ENCODE measurements around the gene TMEM253.

DNA sequence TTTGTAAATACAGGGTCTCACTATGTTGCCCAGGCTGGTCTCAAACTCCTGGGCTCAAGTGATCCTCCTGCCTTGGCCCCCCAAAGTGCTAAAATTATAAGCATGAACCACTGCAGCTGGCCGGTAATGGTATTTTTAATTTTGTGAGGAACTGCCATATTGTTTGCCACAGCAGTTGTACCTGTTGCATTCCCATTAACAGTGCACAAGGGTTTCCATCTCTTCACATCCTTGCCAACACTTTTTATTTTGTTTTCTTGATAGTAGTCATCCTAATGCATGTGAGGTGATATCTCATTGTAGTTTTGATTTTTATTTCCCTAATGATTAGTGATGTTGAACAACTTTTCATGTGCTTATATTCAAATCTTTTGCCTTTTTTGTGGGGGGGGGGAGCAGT is 41.5 kb downstream of the TMEM253 start:
- no peak for TF ChIP-seq ETS1 (IDR thresholded peaks at IDR 0.05)
- TF ChIP-seq, protein P1, sequence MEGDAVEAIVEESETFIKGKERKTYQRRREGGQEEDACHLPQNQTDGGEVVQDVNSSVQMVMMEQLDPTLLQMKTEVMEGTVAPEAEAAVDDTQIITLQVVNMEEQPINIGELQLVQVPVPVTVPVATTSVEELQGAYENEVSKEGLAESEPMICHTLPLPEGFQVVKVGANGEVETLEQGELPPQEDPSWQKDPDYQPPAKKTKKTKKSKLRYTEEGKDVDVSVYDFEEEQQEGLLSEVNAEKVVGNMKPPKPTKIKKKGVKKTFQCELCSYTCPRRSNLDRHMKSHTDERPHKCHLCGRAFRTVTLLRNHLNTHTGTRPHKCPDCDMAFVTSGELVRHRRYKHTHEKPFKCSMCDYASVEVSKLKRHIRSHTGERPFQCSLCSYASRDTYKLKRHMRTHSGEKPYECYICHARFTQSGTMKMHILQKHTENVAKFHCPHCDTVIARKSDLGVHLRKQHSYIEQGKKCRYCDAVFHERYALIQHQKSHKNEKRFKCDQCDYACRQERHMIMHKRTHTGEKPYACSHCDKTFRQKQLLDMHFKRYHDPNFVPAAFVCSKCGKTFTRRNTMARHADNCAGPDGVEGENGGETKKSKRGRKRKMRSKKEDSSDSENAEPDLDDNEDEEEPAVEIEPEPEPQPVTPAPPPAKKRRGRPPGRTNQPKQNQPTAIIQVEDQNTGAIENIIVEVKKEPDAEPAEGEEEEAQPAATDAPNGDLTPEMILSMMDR (conservative IDR thresholded peaks at IDR 0.05; ENCODE audit: low read depth in 2 of 2) = no peak
- TF ChIP-seq, protein P2, sequence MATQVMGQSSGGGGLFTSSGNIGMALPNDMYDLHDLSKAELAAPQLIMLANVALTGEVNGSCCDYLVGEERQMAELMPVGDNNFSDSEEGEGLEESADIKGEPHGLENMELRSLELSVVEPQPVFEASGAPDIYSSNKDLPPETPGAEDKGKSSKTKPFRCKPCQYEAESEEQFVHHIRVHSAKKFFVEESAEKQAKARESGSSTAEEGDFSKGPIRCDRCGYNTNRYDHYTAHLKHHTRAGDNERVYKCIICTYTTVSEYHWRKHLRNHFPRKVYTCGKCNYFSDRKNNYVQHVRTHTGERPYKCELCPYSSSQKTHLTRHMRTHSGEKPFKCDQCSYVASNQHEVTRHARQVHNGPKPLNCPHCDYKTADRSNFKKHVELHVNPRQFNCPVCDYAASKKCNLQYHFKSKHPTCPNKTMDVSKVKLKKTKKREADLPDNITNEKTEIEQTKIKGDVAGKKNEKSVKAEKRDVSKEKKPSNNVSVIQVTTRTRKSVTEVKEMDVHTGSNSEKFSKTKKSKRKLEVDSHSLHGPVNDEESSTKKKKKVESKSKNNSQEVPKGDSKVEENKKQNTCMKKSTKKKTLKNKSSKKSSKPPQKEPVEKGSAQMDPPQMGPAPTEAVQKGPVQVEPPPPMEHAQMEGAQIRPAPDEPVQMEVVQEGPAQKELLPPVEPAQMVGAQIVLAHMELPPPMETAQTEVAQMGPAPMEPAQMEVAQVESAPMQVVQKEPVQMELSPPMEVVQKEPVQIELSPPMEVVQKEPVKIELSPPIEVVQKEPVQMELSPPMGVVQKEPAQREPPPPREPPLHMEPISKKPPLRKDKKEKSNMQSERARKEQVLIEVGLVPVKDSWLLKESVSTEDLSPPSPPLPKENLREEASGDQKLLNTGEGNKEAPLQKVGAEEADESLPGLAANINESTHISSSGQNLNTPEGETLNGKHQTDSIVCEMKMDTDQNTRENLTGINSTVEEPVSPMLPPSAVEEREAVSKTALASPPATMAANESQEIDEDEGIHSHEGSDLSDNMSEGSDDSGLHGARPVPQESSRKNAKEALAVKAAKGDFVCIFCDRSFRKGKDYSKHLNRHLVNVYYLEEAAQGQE (IDR thresholded peaks at IDR 0.05; ENCODE audit: unreplicated experiment) = no peak
- TF ChIP-seq EZH2phosphoT487 (IDR thresholded peaks at IDR 0.05; ENCODE audit: unreplicated experiment) = no peak
- no peak for TF ChIP-seq JUNB (IDR thresholded peaks at IDR 0.05; ENCODE audit: unreplicated experiment)
- TF ChIP-seq CREB1 (CRISPR knock-in tag; IDR thresholded peaks at IDR 0.05; ENCODE audit: low read depth) = no peak
- no peak for TF ChIP-seq EZH2 (IDR thresholded peaks at IDR 0.05; ENCODE audit: low read depth, unreplicated experiment)

All from GM23338 (cell line).